ENCODE data around the gene DCAF4. TPM values are rescaled to one million over a fixed set of nuclear protein-coding genes. Genes with fewer than 3 reads are reported as not detected.

Gene DCAF4
- total and polyA plus RNA-seq, 2 of the 4 experiments (the other 2 are of a cell fraction): 28.8 to 29.4 TPM

DNA sequence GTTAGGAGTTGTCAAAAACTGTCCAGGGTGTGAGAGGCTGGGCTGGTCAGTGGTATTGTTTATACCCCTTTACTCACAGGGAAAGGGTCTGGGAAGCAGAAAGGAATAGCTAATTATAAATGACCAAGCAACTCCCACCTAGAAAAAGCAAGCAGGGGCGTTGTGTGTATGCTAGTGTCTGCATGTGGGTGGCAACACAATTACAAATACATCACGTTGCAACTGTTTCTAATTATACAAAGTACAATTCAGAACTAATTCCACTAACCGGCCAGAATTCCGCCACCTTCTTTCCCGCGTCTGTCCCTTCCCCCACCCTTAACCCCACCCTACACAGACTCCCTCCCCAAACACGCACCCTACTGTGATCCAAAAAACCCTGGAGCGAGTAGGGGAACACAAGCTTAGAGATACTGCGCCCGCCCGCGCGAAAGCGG lies 34.6 kb upstream of the DCAF4 start:
- DNase-seq: no peak
- Histone ChIP-seq H4K91ac (ENCODE audit: insufficient read depth, low read depth, low read length) (no peak overlapping the region), H3K9me1 (ENCODE audit: insufficient read depth, low read length) (no peaks in the 10 kb centered on the region; the same call in 1 of the 2 replicates), H3K56ac (ENCODE audit: extremely low read depth, insufficient read depth, low read length) (0 out of 2 replicates have a peak overlapping the region, but pooled peaks have one; percentile 50), H3K27me3 (ENCODE audit: control insufficient read depth, insufficient read depth, low read length) (no peaks in the 10 kb centered on the region), H3K4ac (ENCODE audit: low read depth, low read length) (peak overlapping the region; percentile 49; the same call in 1 of the 2 replicates), H4K5ac (ENCODE audit: low read depth, low read length) (no peak overlapping the region), H3K9ac (ENCODE audit: low read depth, low read length) (peak overlapping the region; percentile 60), H3K4me1 (ENCODE audit: control insufficient read depth, insufficient read depth, low read length) (peaks cover 22% of the 10 kb centered on the region), H3K18ac (ENCODE audit: low read depth, low read length) (no peak overlapping the region), H2BK15ac (ENCODE audit: low read depth, low read length) (peak overlapping the region; percentile 59; the same call in 1 of the 3 replicates), H4K20me1 (ENCODE audit: insufficient read depth, low read length) (peaks cover 47% of the 10 kb centered on the region), H3K9me3 (ENCODE audit: control insufficient read depth, insufficient read depth, low read length) (no peaks in the 10 kb centered on the region), H3K36me3 (ENCODE audit: control insufficient read depth, insufficient read depth, low read length) (no peaks in the 10 kb centered on the region), H3K4me2 (ENCODE audit: low read depth, low read length) (peak overlapping the region; percentile 91), H2AFZ (replicated peaks; ENCODE audit: low read length, poor library complexity) (peak overlapping the region; percentile 84), H2AK5ac (ENCODE audit: low read depth, low read length) (no peak overlapping the region), H2BK20ac (ENCODE audit: low read depth, low read length) (no peak overlapping the region), H3K4me3 (ENCODE audit: insufficient read depth, low read depth, low read length) (peak overlapping the region; percentile 76), H3K79me1 (ENCODE audit: low read depth in 1 of 2, low read length in 2 of 2) (peaks cover 30 to 53% of the 10 kb centered on the region in 2 experiments), H2BK120ac (ENCODE audit: low read depth, low read length) (no peak overlapping the region), H3K14ac (replicated peaks; ENCODE audit: low read depth, low read length) (peak overlapping the region; percentile 34), H2AK9ac (replicated peaks; ENCODE audit: low read depth, low read length, poor library complexity) (no peak overlapping the region), H3K27ac (ENCODE audit: insufficient read depth, low read length) (no peak overlapping the region; the same call in 1 of the 2 replicates), H3K23ac (ENCODE audit: low read depth, low read length) (peak overlapping the region; percentile 79), H4K8ac (ENCODE audit: low read depth in 2 of 2, low read length in 2 of 2) (no peak overlapping the region), H2BK5ac (ENCODE audit: low read depth, low read length, poor library complexity, severe bottlenecking) (no peak overlapping the region)
- no peak for ATAC-seq (ENCODE audit: low read depth)
- WGBS, 2 experiments (ENCODE audit: extremely low coverage in 2 of 2, insufficient read length in 1 of 2): 0% methylated on average over 7 of the region's 14 CpGs; no CpG with 5 or more reads in 1 of the 2 experiments
- in situ Hi-C loops (cut with MboI; ENCODE audit: low sequenced_read_pairs) (no loop called here), dilution Hi-C loops (cut with HindIII; ENCODE audit: low sequenced_read_pairs, unreplicated experiment) (no loop called here), intact Hi-C loops (cut with micrococcal nuclease) (loop anchor here (1.0 to 5.0 kb wide), 6 partner anchors 89 to 374 kb away; no protein-coding TSS in a partner anchor)
- POLR2A ChIA-PET (ENCODE audit: unreplicated experiment): no interaction called here
- TF ChIP-seq, protein P1, sequence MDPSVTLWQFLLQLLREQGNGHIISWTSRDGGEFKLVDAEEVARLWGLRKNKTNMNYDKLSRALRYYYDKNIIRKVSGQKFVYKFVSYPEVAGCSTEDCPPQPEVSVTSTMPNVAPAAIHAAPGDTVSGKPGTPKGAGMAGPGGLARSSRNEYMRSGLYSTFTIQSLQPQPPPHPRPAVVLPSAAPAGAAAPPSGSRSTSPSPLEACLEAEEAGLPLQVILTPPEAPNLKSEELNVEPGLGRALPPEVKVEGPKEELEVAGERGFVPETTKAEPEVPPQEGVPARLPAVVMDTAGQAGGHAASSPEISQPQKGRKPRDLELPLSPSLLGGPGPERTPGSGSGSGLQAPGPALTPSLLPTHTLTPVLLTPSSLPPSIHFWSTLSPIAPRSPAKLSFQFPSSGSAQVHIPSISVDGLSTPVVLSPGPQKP (IDR thresholded peaks at IDR 0.05; ENCODE audit: borderline replicate concordance, low read depth, low read length): no peak
- no peak for TF ChIP-seq BHLHE40 (IDR thresholded peaks at IDR 0.05; ENCODE audit: low read depth, low read length)
- TF ChIP-seq RFX5 (IDR thresholded peaks at IDR 0.05; ENCODE audit: low read depth, low read length): no peak
- TF ChIP-seq POLR2A (IDR thresholded peaks at IDR 0.05; ENCODE audit: low read depth, low read length): no peak
- no peak for TF ChIP-seq MAFK (IDR thresholded peaks at IDR 0.05; ENCODE audit: low read depth, low read length)
- no peak for TF ChIP-seq RCOR1 (IDR thresholded peaks at IDR 0.05; ENCODE audit: insufficient replicate concordance, low read length)
- TF ChIP-seq RAD21 (IDR thresholded peaks at IDR 0.05; ENCODE audit: low read length): no peak
- TF ChIP-seq CEBPB (IDR thresholded peaks at IDR 0.05; ENCODE audit: low read depth, low read length): no peak
- TF ChIP-seq, protein P2, sequence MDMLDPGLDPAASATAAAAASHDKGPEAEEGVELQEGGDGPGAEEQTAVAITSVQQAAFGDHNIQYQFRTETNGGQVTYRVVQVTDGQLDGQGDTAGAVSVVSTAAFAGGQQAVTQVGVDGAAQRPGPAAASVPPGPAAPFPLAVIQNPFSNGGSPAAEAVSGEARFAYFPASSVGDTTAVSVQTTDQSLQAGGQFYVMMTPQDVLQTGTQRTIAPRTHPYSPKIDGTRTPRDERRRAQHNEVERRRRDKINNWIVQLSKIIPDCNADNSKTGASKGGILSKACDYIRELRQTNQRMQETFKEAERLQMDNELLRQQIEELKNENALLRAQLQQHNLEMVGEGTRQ (IDR thresholded peaks at IDR 0.05; ENCODE audit: low read depth, low read length): no peak
- TF ChIP-seq NFE2L2 (IDR thresholded peaks at IDR 0.05; ENCODE audit: low read depth, low read length): no peak
- BruUV-seq (replicated peaks): no TSS peak
- CTCF ChIA-PET: no interaction called here

Measured in IMR-90 (cell line).